ENCODE results near the gene SERPING1.
A peak's percentile ranks its signal among the peaks of the same experiment; 100 is the strongest.

Gene SERPING1

DNA sequence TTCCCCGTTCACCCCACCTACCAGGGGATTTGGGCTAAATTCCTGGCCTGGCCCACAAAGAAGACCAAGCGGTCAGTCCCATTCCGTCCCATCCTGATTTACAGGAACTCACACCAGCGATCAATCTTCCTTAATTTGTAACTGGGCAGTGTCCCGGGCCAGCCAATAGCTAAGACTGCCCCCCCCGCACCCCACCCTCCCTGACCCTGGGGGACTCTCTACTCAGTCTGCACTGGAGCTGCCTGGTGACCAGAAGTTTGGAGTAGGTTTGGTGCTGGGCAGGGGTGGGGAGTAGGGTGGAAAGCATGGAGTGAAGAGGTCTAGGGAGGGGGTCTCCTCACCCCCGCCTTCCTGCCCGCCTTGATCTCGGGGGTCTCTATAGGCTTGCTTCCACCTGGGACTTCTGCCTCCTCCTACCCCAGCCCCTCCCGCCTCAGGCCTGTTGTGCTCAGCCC is at the start of gene SERPING1:
Gene SERPING1, plus strand, starts transcription at position 225 of the 455 bp plus-strand sequence. CDS start 586 bp downstream, outside the sequence.
- DNase-seq (ENCODE audit: low read depth in 3 of 3), result no peak

DNA sequence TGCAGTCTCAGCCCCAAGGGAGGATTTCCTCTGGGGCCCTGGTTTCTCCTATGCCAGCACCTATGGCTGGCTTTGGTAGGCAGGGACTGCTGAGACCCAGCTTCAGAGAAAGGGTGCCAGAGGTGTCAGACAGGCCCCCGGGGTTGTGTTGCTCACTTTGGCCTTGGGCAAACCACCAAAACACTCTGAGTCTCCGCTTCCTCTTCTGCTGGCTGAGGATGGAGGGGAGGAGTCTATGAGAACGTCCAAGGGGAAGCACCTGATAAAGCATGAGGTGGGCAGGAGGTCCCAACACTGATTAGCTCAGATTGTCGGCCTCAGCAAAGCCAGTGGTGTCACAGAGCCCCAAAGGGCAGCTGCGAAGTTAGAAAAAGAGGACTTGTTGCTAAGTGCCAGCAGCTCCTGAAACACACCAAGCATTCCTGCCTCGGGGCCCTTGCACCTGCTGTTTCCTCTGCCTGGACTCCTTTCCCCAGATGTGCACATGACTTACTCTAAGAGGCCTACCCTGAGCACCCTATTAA is 49.6 kb upstream of the SERPING1 start:
- no peak for DNase-seq (ENCODE audit: low read depth in 3 of 3)

DNA sequence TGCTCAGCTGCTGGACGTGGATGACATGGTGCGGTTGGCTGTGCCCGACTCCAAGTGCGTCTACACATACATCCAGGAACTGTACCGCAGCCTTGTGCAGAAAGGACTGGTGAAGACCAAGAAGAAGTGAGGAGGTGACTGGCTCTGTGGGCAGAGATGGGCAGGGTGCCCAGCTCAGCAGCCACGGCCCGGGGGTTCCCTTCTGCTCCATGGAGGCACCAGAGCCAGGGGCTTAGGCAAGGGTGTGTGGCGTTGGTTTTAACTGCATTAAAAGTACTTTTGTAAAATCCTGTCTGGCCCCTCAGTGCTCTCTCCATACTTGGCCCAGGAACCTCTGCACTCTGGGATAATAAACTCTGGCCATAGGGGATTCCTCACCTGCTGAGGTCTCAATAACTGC is 47.5 kb upstream of the SERPING1 start:
- no peak for DNase-seq (ENCODE audit: low read depth in 3 of 3)

DNA sequence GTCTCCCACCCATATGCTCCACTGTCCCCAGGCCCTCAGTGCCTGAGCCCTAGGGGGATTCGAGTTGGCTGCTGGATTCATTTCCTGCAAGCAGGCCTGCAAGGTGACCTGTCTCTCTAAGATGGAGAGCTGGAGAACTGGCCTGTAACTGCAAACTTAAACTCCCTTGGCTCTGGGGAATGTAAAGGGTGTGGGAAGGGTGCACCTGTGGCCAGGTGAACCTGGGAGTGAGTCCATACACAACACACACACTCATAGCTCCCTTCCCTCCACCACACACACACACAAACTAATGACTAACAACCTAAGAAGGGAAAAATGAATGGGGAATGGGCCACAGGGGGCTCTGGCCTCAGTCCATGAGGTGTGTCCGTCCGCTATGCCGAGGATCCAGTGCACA is 45.5 kb upstream of the SERPING1 start:
- DNase-seq (ENCODE audit: low read depth in 3 of 3), result no peak

DNA sequence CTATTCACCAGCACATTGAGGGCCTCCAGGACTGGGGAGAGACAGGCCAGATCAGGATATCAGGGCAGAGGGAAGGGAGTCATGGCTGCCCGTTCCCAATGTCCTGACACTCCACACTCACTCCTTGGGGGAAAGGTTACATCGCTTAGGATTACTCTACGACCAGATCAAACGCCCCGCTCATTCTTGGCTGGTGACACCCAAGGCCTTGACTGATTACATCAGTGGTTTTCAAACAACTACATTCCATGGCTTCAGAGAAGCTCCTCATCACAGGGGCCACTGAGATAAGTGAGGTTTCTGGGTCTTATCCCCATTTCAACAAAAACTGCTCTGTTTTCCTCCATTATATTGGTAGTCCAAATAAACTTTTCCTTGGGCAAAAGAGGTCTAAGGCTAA is 45.0 kb upstream of the SERPING1 start:
- no peak for DNase-seq (ENCODE audit: low read depth in 3 of 3)

DNA sequence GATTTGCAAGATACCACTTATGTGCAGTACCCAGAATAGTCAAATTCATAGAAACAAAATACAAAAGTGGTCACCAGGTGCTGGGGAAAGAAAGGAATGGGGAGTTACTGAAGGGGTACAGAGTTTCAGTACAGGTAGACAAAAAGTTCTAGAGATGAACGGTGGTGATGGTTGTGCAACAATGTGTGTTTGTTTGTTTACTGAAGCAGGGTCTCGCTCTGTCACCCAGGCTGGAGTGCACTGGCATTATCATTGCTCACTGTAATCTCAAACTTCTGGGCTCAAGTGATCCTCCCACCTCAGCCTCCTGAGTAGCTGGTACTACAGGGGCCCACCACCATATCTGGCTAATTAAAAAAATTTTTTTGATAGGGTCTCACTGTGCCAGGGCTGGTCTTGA is 42.1 kb upstream of the SERPING1 start:
- DNase-seq (ENCODE audit: low read depth in 3 of 3), result no peak

DNA sequence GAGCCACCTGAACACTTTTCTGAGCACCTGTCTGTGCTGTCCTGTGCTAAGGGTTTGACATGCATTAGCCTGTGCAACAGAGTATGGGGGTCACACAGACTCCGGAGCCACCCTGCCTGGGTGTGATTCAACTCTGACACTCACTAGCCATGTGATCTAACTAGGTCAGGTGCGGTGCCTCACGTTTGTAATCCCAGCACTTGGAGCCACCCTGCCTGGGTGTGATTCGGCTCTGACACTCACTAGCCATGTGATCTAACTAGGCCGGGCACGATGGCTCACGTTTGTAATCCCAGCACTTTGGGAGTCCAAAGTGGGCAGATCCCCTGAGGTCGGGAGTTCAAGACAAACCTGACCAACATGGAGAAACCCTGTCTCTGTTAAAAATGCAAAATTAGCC is 41.4 kb upstream of the SERPING1 start:
- no peak for DNase-seq (ENCODE audit: low read depth in 3 of 3)

DNA sequence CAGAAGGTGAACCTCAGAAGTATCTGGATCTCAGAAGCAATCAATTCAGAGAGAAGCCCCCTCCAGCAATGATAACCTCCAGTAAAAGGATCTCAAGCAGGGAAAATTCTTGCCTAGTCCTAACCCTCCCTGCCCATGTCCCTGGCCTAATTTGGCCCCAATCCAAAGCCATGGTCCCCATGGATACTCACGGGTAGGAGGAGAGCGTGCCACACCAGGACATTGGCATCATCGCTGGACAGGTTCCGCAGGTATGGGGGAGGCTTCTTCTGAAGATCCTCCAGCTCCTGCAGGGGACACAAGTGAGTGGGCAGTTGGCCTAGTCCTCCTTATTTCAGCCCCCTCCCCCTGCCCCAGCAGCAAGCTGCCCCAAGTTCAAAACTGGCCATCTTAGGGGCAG is 37.3 kb upstream of the SERPING1 start:
- no peak for DNase-seq (ENCODE audit: low read depth in 3 of 3)

DNA sequence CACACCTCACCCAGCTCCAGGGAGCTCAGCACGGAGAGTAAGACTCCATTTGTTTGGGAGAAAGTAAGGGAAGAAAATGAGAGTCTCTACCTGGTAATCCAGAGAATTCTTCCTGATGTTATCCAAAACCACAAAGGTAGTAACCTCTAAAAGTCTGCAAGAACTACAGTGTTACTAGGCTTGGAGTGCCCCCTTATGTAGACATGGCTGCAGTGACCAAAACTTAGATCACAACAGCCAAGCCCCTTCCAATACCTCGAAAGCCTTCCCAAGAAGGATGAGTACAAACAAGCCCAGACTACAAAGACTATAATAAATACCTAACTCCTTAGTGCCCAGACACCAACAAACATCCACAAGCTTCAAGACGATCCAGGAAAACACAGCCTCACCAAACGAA is 34.9 kb upstream of the SERPING1 start:
- DNase-seq (ENCODE audit: low read depth in 3 of 3), result no peak

DNA sequence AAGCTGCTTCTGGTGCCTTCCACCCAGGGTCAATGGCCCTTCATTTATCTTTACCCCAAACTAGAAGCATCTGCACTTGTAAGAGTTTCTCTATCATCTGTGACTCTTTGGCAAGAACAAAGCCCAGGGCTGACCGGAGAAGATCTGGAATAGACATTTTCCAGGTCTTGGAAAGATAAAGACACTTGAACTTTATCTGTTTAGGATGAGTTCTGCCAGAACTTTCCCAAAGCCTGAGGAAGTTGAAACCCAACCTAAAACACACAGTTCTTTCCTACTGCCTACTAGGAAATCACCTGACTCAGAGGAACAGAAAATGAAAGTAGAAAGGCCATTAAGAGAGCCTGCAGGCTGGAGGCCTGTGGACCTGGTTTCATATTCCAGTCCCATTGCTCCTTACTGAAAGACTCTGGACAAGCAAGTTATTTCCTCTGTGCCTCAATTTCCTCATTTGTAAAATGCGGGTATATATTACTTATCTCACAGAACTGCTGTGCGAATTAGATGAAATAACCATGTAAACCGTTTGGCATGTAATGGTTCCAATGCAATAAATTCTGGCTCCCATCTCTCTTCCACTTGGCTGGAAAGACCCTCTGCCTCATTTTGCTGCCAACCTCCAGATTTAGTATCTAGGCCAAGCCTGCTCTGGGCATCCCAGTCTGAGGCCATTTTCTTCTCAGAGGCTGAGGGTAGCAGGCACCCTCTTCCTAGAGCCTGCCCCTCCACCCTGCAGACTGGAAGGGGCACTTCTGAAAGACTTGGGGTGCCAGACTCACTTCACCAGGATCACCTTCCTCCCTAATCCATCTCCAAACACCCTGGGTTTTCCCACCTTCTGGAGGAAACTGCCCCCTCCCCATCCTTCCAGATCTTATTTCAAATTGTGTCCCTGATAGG is 31.2 kb upstream of the SERPING1 start:
- peak in 1 of 3 experiments; percentile 16 for DNase-seq (ENCODE audit: low read depth in 3 of 3)

DNA sequence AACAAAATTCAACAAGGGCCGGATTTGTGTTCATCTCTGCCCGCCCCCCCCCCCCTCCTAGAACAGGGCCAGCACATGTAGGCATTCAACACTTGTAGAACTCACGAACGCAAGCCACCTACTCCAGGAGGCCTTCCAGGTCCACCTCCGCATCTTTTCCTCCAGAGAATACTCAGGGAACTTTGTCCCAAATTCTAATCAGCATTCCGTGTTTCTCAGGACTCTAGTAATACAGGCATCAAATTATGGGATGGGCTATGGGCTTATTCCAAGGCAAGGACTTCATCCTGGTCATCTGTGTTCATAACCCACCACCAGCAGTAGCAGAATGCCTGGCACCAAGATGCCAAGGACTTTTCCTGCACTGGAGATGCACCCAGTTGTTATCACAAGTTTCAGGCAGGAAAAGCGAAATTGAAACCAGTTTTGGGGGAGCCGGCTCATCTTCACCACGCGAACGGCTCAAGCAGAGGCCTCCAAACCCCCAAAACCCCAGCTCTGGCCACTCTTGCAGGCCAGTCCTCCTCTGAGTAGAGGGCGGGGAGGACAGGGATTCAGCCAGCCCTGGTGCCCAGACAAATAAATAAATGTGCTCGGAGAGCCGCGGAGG is 30.5 kb upstream of the SERPING1 start:
- peak in 1 of 3 experiments; percentile 14 for DNase-seq (ENCODE audit: low read depth in 3 of 3)

DNA sequence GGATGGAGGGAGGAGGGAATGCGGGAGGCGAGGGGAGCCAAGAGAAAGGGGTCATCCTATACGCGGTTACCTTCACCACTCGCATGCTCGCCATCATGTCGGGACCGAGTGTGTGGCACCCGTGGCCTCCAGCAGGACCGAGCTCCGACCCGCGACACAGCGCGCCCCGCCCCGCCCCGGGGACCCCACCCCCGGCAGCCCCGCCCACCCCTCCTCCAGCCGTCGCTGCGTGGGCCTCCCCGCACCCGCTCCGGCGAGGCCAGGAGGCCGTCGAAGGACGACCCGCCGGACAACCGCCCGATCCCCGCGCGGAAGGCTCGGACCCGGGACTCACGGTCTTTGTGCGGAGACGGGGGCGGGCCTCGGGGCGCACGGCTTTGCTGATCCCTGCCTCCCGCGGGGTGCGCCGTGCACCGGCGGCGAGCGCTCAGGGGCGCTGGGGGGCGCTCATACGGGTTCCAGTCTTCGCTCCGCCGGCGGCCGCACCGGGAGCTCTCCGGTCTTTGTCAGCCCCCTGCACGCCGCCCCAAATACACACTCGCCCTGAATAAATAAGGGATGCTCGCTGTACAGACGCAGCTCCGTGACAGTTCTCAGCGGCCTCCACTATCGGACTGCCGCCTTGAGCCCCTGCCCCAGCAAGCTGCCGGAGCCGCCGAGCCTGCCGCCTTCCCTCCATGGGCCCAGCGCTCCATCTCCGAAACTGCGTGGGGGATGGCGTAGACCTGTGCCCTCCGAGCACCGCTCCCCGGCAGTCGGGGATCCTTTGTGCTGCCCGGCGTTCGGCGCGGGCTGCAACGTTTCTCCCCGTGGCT is 29.8 kb upstream of the SERPING1 start, which contains the start of gene UBE2L6:
Gene UBE2L6, minus strand, starts transcription at position 158 of the 815 bp plus-strand sequence. Its CDS starts 61 bp downstream, at position 97.
- DNase-seq (ENCODE audit: low read depth in 3 of 3), result peak; percentile 29 to 90 (median 78)

DNA sequence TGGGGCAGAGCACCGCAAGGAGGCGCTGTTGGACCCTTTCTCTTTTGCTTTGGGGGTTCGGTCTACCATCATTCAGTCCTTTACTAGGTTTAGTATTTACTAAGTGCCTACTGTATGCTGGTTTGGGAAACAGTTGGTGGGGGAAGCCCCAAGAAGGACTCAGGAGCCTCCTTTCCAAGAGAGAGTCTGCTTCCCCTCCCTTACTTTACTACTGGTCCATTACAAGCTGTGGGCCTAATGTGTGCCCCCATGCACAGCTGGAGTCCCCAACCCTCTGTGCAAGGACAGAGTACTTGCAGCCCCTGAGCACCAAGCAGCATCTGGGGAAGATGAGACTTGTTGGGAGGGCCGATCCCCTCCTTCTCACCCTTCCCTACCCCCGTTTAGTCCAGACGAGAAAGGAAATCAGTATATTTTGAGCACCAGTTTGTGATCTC is 29.1 kb upstream of the SERPING1 start:
- peak in 1 of 3 experiments; percentile 80 for DNase-seq (ENCODE audit: low read depth in 3 of 3)

DNA sequence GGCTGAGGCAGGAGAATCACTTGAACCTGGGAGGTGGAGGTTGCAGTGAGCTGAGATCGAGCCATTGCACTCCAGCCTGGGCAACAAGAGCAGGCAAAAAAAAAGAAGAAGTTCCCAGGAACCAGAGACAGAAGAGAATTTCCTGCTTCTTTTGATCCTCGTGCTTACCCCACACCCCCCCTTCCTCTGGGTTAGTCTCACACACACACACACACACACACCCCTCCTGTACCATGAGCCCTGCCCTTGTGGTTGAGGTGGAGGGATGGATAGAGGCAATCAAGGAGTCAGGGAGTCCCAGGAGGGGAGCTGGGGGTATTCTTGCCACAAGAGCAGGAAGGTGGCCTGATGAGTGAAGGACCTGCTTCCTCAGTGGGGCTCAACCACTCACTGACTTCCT is 25.9 kb upstream of the SERPING1 start:
- DNase-seq (ENCODE audit: low read depth in 3 of 3), result no peak

DNA sequence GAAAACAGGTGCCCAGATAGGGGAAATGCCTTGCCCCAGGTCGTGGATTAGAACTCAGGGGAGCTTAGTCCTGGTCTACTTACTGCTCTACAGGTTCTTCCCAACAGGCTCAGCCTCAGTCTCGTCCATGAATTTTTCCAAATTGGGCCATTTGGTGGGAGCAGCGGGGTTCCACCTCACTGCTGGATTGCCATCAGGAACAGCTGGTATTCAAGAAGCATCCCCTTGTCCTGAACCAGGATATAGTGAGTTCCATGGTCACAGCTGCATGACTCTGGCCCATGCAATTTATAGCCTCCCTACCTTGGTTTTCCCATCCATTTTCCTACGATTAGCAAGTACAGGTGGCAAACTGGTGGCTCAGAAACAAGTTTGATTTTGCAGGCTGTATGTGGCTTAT is 23.4 kb upstream of the SERPING1 start:
- no peak for DNase-seq (ENCODE audit: low read depth in 3 of 3)

DNA sequence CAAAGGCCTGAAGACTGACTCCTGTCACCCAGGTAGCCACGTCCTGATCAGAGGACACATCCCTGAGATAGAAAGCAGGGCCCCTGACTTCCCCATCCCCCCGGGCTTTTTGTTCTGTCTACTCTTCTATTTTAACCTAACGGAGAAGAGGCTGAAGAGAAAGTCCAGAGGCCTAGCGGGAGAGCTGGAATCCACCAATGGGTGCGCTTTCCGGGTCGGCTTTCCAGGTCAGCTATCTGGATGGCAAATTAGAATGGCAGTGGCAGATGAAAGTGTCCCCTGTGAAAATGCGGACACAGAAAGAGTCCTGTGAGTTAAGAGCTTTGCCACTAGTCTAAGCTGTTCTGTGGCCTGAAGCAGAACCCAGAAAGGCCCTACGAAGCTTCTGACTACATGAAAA is 13.1 kb upstream of the SERPING1 start:
- no peak for DNase-seq (ENCODE audit: low read depth in 3 of 3)

DNA sequence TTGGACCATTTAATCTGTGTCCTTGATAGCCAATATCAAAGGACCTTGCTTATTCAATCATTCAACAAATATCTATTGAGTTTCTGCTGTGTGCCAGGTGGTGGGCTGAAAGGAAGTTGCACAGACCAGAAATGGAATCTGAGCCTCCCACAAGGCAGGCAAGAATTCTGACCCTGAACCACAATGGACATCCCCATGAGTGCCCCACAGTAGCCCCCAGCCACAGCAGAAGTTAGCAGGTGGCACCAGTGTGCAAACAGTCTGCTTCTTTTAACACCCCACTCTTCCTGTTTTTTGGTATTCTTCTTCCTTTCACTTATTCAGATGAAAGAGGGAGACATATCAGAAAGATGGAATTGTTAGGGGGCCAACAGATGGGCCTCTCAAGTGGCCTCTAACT is 12.2 kb upstream of the SERPING1 start:
- DNase-seq (ENCODE audit: low read depth in 3 of 3), result no peak

DNA sequence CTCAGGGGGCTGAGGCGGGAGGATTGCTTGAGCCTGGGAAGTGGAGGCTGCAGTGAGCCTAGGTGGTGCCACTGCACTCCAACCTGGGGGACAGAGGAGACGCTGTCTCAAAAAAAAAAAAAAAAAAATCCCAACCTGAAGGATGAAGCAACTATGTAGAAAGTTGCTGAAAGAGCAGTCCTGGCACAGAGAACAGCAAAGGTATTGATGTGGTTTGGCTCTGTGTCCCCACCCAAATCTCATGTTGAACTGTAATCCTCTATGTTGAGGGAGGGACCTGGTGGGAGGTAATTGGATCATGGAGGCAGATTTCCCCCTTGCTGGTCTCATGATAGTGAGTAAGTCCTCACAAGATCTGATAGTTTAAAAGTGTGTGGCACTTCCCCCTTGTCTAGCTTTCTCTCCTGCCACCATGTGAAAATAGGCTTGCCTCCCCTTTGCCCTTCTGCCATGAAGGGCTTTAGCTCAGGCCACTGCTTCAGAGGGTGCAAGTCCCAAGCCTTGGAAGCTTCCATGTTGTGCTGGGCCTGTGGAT is 10.7 kb upstream of the SERPING1 start:
- no peak for DNase-seq (ENCODE audit: low read depth in 3 of 3)

DNA sequence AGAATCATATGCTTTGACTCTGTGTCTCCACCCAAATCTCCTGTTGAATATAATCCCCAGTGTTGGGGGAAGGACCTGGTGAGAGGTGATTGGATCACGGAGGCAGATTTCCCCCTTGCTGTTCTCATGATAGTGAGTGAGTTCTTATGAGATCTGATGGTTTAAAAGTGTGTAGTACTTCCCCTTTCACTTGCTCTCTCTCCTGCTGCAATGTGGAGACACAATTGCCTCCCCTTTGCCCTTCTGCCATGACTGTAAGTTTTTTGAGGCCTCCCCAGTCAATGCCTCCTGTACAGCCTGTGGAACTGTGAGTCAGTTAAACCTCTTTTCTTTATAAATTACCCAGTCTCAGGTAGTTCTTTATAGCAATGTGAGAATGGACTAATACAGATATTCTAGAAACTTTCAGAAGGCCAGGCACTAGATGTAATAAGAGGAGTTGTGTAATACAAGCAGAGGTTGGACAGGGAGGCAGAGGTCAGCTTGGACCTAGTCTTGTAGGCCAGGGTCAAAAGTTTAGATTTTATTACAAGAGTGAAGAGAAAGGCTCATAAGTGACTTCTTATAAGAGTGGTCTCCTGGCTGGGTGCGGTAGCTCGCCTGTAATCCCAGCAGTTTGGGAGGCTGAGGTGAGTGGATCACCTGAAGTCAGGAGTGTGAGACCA is 9.3 kb upstream of the SERPING1 start:
- DNase-seq (ENCODE audit: low read depth in 3 of 3), result no peak

DNA sequence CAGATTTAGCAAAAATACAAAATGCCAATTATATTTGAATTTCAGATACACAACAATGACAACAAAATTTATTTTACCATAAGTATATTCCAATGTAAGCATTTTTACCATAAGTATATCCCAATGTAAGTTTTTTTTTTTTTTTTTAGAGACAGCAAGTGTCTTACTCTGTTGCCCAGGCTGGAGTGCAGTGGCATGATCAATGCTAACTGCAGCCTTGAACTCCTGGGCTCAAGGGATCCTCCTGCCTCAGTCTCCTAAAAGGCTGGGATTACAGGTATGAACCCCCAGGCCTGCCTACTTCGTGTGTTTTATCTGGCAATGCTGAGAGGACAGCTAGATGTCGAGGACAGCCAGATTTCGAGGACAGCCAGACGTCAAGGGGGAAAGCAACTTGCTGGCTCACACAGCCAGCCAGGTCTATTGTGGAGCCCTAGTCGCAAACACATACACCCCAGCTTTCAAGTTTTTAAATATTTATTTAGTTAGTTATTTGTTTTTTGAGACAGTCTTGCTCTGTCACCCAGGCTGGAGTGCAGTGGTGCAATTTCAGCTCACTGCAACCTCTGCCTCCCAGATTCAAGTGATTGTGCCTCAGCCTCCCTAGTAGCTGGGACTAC is 1.1 kb upstream of the SERPING1 start:
- no peak for DNase-seq (ENCODE audit: low read depth in 3 of 3)

Measured in stimulated activated CD4-positive, alpha-beta T cell treated with anti-CD3 and anti-CD28 coated beads, TNF-alpha, amount 100 ng/mL, for 24 hours (primary cell).